ENCODE data around the gene USP34.

- TF ChIP-seq GATA2 (IDR thresholded peaks at IDR 0.05; ENCODE audit: low read depth, low read length) (no peak), GATA3 (IDR thresholded peaks at IDR 0.05; ENCODE audit: low read depth, low read length) (no peak)
Observed at GRCh38 chr2:61328707-61329251, 142.1 kb downstream of the USP34 start.

Data from SH-SY5Y (cell line).